GM19468 (cell line): ENCODE measurements around the gene PRCD.

Experiments used
- ATAC-seq: cut with Tn5 transposase; IDR thresholded peaks from one replicate; pipeline ENCODE4 v1.9.1; 2021; ENCODE audit warnings: mild to moderate bottlenecking, moderate library complexity, moderate number of reproducible peaks; ENCODE audit not compliant: unreplicated experiment; ENCODE audit errors: extremely low read depth

PRCD gene

DNA sequence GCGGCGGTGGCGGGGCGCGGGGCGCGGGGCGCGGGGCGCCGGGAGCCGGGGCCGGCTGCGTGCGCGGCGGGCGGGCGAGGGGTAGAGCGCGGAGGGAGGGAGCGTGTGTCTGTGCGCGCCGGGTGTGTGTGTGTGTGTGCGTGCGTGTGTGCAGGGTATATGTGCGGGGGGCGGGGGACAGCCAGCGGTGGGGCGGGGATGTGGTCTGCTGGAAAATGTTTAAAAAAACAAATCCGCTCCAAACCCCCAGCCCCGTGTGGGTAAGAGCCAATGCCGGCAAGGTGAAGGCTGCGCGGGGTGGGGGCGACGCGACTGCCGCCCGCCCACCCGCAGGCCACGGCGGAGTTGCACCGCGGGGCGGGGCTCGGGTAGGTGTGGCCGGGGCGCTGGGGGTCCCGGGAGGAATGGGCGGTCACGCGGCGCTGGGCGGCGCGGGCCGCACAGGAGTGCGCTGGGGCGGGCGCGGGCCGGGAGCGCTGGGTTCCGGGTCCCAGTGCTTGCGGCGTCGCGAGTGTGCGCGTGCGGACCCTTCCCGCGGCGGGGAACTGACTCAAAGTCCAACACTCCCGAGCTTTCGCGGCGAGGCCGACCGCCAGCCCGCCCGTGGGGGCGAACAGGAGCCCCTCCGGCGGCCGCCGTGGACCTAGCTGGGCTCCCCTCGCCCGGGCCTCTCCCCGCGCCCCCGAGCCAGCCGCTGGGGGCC lies 2.1 kb upstream of the PRCD start, which contains the start of gene CYGB:
Gene CYGB, minus strand, starts transcription at position 132 of the 703 bp plus-strand sequence. CDS start 167 bp downstream, outside the sequence.
- no peak for ATAC-seq

DNA sequence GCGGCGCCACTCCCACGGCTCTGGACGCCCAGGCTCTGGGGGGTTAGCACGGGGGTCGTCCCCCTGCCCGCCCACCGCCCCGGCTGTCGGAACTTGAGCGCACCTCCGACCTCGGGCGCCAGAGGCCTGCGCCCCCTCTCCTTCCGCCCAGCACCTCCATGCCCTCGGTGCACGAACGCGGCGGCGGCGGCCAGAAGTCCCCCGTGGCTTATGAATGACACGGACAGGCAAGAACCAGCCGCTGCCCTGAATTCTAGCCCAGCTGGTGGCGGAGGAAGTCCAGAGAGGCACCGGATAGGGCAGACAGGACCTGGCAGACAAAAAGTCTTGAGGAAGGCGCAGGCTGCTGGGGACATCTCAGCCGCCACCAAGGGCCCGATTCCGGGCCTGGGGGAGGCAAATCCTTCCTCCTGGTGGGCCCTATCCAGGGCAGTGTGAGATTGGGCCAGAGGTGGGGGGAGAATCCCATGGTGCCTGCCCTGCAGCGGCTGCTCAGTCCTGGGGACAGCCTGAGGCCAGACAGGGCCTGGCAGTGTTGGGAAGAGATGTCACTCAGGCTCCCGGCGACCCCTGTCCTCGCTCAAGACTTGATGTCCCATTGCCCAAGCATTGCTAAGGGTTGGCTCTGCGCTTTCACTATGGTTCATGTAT lies 1.4 kb upstream of the PRCD start:
- ATAC-seq: no peak

- ATAC-seq: no peak
Observed at GRCh38 chr17:76538941-76539570, 788 bp upstream of the PRCD start.

DNA sequence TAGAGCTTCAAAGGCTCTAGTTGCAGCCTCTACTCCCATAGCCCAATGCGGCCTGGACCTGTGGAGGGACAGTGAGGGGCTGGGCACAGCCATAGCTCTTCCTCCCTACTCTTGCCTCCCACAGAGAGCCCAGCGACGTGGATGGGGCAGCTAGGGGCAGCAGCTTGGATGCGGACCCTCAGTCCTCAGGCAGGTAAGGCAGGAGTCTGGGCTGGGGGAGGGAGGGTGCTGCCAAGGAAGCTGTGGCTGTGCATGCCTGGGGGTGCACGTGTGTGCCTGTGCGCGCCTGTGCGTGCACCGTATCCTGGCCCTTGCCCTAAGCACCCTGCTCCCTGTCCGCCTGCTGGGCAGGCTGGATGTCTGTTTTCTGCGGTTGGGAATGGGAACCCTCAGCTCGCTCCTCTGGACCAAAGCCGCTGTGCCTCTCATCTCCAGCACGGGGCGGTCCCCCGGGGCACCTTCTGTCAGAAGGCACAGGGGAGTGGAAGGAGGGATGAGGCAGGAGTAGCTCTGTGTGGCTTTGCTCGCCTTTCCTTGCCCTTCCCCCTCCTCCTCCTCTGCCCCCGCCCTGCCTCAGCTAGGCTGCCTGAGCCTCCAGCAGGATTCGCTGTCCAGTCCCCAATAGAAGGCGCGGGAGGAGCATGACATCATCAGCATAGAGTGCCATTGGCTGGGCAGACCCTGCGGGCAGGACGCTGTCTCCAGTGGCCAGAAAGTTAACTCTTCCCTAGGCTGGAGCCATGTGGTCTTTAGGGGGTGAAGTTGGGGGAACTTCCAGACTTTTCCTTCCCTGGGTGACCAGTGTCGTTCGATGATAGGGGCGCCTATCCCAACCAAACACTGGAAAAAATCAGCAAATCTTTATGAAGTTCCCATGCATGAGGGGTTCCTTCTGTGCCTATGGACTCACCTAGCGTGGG lies 797 bp downstream of the PRCD start:
- ATAC-seq: no peak

GRCh38 chr17:76541739-76542454 lies 2.1 kb downstream of the PRCD start:
- no peak for ATAC-seq

- ATAC-seq: no peak
Observed at GRCh38 chr17:76542566-76542971, 2.7 kb downstream of the PRCD start.

- no peak for ATAC-seq
Observed at GRCh38 chr17:76542984-76543383, 3.1 kb downstream of the PRCD start.

DNA sequence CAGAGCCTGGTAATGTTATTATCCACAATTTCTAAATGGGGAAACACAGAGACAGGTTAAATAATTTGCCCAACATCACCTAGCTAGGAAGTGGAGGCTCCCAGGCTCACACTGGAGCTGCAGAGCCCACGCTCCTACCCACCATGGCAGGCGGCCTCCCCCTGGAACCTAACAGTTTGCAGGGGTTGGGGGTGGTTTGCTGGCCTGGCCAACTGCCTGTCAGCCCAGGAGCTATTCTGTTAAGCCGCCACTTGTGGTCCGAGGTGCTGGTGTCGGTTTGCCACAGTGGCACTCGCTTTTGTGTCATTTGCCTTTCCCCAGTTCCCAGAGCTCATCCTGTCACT lies 3.6 kb downstream of the PRCD start:
- no peak for ATAC-seq

DNA sequence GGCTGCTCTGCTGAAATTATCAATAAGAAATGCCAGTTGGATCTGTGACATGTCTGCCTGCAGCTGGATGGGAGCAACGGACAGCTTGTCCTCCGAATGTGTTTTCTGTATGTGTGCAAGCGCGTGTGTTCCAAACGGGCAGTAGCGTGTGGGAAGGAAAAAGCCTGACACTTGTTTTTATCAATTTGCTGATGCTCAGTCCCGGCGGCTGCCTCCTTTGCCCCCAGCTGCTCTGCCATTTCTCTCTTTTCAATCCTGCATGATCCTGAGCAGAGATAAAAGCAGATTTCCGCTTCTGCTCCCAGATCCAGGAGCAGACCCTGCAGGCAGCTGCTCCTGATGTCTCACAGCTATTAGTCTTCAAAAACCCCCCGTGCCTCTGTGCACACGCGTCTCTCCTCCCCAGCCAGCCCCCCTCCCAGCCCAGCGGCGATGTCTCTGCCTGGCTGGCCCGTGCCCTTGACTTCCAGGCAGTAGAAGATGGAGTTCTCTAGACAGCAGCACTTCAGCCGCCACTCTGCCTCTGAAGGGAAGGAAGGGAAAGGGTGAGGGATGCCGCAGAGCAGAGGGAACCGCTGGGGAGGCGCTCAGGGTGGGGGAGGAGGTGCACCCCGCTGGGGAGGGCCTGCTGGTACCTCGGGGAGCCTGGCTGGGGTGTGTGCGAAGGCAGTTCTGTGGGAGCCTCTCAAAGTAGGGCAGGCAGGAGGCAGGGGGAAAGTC lies 4.1 kb downstream of the PRCD start:
- ATAC-seq: no peak

DNA sequence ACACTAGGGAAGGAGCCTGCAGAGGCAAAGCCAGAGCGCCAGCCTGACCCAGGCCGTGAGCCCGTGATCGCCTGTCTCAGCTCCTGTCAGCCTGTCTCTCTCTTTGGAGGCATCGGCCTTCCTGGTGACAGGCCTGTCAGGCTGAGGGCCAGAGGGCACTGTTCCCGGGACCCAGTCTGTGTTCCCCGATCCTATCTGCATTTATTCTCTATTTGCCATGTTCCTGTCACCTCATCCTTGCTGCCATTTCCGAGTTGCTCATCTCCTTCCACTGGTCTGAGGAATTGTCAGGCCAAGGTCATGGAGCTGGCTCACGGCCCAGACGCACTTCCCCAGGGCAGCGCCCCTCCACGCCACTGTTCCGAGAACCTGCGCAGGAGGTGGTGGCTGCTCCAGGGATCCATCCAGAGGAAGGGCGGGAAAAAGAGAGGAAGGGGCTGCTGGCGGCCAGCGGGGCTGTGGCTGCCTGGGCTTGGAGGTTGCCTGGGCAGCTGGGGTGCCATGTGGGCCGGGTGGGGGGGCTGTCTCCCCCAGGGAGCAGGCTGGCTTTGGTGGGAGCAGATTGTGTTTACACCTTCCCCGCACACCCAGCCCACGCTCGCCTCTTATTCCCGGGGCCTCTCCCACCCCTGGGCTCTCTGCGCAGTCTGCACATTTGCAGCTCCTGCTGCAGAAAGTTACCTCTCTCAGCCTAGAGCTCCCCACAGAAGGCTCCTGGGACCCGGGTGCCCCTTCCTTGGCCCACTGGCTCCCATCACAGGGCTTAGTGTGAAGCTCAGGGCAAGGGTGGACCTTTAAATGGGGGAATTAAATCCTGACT lies 4.9 kb downstream of the PRCD start:
- no peak for ATAC-seq

DNA sequence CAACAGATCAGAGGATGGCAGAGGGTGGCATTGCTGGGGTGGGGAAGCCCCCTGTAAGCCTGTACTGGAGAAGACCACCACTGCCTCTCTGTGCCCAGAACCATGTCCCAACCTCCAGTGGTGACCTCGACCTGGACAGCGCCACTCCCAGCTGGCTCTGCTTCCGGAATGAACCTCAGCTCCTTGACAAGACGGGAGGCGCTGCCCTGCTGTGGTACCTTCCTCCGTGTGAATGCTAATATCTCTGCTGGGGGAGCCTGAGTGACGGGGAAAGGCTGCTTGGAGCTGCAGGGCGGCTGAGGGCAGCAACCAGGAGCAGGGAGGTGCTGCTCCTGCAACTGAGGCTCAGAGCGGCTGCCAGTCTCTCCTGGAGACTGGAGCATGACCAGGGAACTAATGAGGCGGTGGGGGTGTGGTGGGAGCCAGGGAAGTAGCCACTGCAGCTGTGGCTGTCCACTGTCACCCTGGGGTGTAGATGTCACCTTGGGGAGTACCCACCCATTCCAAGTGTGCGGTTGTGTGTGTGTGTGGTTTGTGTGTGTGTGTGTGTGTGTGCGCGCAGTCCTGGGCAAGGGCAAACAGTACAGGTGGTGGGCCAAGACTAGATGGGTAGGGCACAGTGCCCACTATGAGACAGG lies 6.2 kb downstream of the PRCD start:
- ATAC-seq: no peak

DNA sequence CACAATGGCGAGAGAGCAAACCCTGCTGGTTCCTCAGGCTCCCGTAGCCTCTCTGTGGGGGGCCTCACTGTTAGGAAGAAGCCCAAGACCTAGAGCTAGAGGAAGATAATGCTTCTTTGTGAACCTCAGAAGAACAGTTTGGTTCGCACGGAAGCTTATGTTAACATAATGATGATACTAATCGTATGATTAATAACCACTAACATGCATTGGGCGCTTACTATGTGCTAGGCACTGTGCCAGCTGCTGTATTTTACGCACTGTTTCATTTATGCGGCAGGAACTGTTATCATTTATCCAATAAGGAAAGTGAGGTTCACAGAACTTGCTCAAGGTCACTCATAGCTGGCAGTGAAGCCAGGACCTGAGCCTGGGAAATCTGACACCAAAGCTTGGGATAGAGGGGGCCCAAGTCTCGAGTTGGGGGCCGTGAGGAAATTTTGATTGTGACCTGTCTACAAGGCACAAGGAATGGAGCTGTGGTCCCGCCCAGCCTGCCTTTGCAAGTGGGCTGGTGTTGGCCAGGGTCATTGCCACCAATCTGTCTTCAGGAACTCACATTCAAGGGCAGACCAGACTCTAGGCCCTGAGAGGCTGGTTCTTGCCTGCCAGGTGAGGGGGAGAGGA lies 6.8 kb downstream of the PRCD start:
- ATAC-seq: no peak

- ATAC-seq: no peak
Observed at GRCh38 chr17:76547183-76547641, 7.4 kb downstream of the PRCD start.

GRCh38 chr17:76547642-76548202 lies 7.9 kb downstream of the PRCD start:
- ATAC-seq: no peak

GRCh38 chr17:76548378-76549214 lies 8.8 kb downstream of the PRCD start:
- no peak for ATAC-seq

- no peak for ATAC-seq
Observed at GRCh38 chr17:76549215-76549518, 9.3 kb downstream of the PRCD start.
